Stimulated activated CD4-positive, alpha-beta T cell treated with anti-CD3 and anti-CD28 coated beads, TNF-alpha, amount 100 ng/mL, for 48 hours (primary cell): ENCODE measurements around the gene MS4A10.
"Not testable (repeated sequence)": the region's sequence is repeated elsewhere in the genome, so short reads cannot be mapped to it uniquely, and the experiment has no call there.

ENCODE experiments used
- DNase-seq, 3 donors: peaks; one replicate each; pipeline ENCODE4 v3.0.0-alpha.2; 2020; ENCODE audit warnings: low read depth in 3 of 3

The MS4A10 gene

GRCh38 chr11:60786811-60787567, 1.9 kb downstream of the MS4A10 start:
- no peak for DNase-seq

DNA sequence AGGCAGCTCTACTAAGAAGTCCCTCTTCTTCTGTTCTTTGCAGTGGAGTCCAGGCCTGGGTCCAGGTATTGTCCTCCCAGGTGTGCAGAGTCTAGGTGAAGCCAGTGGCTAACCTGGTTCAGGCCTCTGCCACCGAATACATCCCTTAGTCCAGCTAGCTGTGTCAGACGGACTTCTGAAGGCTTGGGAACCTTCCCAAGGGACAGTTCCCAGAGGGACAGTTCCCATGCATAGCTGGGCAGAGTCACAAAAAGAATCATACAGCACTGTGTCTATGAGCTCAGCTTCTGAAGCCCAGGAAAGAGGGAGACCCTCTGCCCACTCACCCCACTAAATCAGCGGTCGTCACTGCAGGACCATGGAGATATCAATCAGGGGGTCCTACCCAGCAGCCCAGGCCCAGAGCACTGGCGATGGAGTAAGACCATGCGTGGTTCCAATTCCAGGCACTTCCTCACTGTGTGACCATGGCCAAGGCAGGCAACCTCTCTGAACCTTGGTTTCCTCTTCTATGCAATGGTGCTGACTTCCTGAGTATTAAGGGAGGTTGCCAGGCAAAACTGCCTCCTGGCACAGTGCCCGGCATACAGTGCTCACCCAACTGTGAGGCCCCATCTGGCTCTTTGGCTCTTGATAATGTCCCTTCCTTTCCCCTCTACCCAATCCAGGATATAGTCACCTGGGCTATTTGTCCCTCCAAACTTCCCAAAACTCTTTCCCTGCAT, 3.4 kb downstream of the MS4A10 start:
- DNase-seq = no peak

GRCh38 chr11:60790726-60791125, 5.6 kb downstream of the MS4A10 start:
- DNase-seq = no peak

- DNase-seq = no peak
Measured at GRCh38 chr11:60791153-60791933, 6.2 kb downstream of the MS4A10 start.

DNA sequence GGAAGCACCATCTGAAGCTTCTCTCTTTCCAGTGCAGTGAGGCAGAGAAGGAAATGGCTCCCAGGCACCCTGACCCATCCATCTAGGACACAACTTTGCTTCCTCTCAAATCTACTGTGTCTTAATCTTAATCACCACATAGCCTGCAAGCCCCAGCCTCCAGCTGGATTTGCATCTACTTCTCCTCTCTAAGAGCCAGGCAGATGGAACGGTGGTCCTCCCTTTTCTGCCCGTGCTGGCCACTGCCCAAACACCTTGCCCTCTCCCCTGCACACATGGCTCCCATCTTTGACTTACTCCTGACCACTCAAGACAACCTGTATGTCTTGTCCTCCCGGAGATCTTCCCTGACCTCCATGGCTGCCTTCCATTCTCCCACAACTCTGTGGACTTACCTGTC, 7.4 kb downstream of the MS4A10 start:
- no peak for DNase-seq

- no peak for DNase-seq
Measured at GRCh38 chr11:60795291-60795690, 10.2 kb downstream of the MS4A10 start.

DNA sequence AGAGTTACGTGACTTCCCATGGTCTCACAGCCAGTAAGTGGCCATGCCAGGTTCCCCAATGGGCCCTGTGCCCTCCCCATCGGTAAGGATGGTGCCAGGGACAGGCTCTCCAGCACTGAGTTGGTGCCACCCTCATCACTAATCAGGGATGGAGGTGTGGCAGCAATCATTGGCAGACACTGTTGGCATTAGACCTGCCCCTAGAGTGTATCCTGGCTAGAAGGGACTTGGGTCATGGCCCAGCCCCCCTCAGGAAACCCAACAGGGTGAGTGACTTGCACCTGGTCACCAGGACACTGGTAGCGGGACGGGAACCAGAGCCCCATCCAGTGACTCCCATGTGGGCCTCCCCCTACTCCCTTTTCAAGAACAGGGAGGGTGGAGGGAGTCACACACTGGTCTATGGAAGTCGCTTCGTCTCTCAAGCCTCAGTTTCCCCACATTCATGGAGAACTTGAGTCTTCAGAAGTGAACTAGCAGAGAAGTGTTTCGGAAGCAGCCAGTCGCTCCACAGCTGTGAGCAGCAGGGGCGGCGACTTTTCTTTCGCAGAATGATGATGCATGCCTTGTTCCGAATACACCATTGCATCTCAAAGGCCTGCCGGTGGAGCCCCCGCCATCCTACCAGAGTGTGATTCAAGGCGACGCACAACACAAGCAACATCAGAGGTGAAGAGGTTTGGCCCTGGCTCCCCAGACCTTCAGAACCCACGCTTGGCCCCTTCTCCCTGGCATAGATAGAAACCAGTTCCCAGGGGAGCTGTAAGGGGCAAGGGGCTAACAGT, 12.9 kb downstream of the MS4A10 start:
- DNase-seq = no peak

DNA sequence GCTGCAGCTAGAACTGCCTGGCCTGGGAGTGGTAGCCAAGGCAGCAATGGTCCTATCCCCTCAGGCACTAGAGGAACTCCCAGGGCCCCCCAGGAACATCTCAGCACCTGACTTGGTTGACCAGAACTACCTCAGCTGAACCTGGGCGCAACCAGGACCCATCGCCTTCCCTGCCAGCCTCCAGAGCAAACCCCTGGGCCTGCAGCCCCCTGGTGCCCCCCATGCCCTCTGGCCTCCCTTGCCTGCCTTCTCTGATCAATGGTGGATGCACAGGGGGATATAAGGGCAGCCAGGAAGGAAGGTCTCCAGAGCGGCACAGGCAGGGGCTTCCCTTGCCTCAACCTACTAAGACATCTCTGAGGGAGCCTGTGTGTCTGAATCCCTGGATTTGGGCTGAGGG, 13.5 kb downstream of the MS4A10 start:
- no peak for DNase-seq

DNA sequence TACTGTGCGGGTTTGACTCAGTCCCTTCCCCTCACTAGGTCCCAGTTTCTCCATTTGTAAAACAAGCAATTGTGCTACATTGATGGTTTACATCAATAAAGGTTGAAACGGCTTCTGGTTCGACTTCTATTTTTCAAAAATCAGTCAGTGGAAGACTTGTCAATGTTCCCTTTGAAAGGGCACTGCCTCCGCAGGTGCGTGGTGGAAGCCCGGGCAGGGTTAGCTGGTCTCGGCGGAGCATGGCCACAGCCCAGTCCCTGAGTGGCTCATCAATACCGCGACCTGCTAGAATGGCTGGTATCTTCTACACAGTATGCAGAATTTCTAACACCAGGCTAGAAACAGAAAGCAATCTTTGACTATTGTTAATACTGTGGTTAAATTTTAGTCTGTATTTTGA, 16.1 kb downstream of the MS4A10 start:
- no peak for DNase-seq

- no peak for DNase-seq
Measured at GRCh38 chr11:60803273-60803936, 18.3 kb downstream of the MS4A10 start.

DNA sequence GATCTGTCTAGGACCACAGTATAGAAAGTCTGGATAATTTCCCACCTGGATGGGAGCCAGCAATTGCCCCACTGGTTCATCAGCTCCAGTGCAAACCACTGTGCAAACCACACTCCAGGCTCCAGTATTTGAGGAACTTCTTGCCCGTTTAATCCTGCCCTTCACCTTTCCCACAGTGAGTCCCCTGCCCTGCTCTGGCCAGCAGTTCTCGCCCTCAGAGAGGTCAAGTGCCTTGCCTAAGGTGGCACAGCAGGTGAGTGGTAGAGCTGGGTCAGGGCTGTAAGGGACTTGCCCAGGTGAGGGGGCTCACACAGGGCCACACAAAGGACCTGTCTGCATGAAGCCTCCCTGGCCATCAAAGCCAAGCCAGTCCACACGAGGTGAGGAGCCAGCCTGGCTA, 24.1 kb downstream of the MS4A10 start:
- DNase-seq = no peak

DNA sequence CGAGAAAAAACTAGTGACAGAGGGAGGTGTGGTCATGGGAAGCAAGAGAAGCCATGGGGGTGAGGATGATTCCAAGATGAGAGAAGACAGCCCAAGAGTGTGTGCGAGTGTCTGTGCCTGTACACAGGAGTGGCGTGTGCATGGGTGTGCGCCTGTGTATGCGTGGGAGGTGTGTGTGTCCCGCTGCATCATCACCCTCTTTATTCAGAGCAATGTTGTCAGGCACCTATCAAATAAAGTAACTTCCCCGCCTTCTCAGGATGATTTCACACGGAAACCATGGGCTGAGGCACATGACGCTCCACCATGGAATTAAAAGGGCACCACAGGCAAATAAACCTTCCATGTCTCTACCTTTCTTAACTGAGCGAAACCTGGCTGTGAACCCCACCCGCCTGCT, 24.6 kb downstream of the MS4A10 start:
- DNase-seq = no peak

- no peak for DNase-seq
Measured at GRCh38 chr11:60810151-60810550, 25.0 kb downstream of the MS4A10 start.

DNA sequence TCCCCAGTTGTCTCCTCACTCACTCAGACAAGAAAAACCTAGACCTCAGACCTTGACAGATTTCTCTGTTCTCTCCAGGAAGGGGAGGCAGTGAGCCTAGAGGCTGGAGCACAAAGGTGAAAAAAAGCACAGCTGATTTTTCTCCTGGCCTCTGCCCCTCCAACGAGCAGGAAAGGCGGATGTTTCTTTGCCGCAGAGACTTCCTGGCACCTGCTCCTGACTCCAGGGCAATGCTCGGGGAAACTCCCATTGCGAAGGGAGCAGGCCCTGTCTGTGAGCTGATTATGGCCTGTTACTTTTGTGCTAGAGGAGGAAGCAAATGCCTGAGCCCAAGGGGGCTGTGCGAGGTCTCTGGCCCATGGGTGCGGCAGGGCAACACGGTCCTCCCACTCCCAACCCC, 25.4 kb downstream of the MS4A10 start:
- no peak for DNase-seq

DNA sequence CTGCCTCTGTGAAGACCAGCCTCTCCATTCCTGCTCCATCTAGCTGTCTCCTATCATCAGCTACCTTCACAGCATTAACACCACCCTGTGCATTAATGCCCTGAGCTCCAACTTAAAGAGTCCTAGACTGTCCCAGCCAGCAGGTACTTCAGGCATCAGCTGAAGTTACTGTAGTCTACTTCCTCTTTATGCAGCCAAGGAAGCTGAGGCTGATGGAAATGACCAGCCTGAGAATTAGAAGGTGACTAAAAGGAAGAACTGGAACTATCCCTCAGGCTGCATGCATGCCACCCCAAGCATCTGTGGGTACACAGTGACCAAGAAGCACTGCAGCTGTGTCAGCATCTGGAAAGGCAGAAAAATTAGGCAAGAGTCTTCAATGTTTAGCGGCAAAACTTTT, 28.2 kb downstream of the MS4A10 start:
- DNase-seq = no peak

- no peak for DNase-seq
Measured at GRCh38 chr11:60814112-60814511, 29.0 kb downstream of the MS4A10 start.

- no peak for DNase-seq
Measured at GRCh38 chr11:60816590-60817157, 31.5 kb downstream of the MS4A10 start.

- no peak for DNase-seq
Measured at GRCh38 chr11:60818057-60818456, 32.9 kb downstream of the MS4A10 start.

GRCh38 chr11:60821827-60822599, 36.9 kb downstream of the MS4A10 start:
- no peak for DNase-seq

GRCh38 chr11:60823745-60824306, 38.7 kb downstream of the MS4A10 start:
- not testable (repeated sequence) for DNase-seq
